Sciatic nerve (tissue), 2 donors: ENCODE measurements around the gene CHCHD6. TPM values are rescaled to one million over a fixed set of nuclear protein-coding genes. Genes with fewer than 3 reads are reported as not detected.

Experiments
- ATAC-seq: fragments of 200-7000 bp; cut with Tn5 transposase; one replicate; pipeline ENCODE4 v1.9.1; 2020; ENCODE audit warnings: mild to moderate bottlenecking, moderate library complexity
- DNase-seq: peaks from one replicate; pipeline ENCODE4 v3.0.0-alpha.2; 2020; ENCODE audit warnings: low spot score
- intact Hi-C: fragments of 100-400 bp; cut with DNase I; formaldehyde crosslinking; loops from one replicate; pipeline ENCODE4 v1.14.2; 2022
- total RNA-seq: library from RNA; stranded (reverse); fragmentation: NEBNext Ultra II Directional; extraction: Animal tissue kit (Norgen Biotek cat#: 25700); gene quantifications from one replicate; pipeline ENCODE4 v1.2.1, GENCODE V29; 2021
- donor health status: DM: no; HTN: no; CAD: no.
- donor health status: DM: no; HTN: no; CAD: no.

CHCHD6 gene
- total RNA-seq, 1 donor from 2014 or later = 19.1 TPM

DNA sequence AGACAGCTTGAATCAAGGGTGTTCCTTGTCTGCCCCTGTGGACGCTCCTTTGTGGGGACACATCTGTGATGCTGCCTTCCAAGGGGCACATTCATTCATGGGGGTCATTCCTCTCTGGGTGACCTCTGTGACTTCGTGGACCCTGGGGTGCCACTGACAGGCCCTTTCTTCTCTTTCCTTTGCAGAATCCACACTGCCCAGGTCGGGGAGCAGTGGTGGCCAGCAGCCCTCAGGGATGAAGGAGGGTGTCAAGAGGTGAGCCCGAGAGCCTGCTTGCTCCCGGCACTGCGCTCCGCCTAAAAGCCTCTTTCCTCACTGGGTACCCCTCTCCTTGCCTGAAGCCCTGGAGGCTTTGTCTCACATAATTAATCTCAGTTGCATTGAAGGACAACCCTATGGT, 26.3 kb downstream of the CHCHD6 start:
- DNase-seq = peak; percentile 26
- intact Hi-C loops = no loop called here

DNA sequence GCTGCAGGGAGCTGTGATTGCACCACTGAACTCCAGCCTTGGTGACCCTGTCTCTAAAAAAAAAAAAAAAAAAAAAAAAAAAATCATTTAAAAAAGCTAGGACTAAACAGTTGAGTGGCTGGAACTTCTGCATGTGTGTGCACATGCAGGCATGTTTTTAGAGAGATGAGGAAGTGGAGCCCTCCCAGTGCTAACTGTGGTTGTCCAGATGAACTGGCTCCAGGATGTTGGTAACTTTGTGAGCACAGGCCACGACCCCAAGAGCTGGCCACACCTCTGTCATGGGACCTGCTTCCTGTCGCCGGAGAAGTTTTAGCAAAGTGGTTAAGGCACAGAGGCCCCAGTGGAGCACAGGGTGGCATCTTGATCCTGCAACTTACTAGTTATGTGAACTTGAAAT, 27.0 kb downstream of the CHCHD6 start:
- ATAC-seq (no peak), DNase-seq (peak; percentile 51)
- intact Hi-C loops = no loop called here

More for the DNA sequence above, 26.3 kb downstream of the CHCHD6 start:
- ATAC-seq = no peak

DNA sequence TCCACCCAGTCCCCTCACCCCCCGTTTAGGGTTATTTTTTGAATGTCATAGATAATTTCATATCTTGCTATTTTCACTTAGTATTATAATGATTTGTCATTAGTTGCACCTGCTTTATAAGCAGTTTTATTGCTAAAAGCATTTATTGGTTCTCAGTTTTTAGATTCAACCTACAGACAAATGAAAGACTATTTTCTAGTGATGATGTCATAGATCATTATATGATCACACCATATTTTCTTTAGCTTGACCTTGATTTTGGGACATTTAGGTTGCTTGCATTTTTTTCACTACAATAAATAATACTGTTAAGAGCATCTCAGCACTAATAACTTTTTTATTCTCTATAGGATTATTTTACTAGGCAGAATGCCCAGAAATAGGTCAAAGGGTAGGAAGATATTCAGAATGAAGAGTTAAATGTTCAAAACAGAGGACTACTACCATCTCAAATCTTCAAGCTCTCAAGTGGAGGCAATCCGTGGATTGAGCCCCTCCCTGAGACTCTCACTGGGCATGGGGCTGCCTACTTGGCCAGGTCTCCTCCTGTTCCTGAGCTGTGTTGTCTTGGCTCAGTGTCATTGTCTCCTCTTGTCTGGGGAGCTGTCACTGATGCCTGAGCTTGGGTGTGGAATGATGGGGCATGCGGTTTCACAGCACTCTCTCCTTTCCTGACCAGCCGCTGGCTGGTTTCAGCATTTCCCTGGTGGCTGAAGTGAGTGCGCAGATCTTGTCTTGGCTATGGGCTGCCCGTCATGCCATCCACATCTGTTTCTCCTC, 28.4 kb downstream of the CHCHD6 start:
- ATAC-seq (no peak), DNase-seq (no peak)
- intact Hi-C loops = no loop called here

DNA sequence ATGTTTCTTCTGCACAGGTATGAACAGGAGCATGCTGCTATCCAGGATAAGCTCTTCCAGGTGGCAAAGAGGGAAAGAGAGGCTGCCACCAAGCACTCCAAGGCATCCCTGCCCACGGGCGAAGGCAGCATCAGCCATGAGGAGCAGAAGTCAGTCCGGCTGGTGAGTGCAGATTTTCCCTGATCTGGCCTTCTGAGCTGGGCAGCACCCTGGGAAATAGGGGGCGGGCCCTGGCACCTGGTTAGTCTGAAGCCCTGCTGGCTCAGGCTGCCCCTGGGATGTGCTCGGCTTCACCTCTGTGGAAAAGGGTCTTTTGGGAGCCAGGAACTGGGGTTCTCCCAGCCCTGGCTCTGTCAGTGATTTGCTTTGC, 29.0 kb downstream of the CHCHD6 start:
- ATAC-seq = no peak
- intact Hi-C loops = no loop called here
- peak; percentile 25 for DNase-seq

DNA sequence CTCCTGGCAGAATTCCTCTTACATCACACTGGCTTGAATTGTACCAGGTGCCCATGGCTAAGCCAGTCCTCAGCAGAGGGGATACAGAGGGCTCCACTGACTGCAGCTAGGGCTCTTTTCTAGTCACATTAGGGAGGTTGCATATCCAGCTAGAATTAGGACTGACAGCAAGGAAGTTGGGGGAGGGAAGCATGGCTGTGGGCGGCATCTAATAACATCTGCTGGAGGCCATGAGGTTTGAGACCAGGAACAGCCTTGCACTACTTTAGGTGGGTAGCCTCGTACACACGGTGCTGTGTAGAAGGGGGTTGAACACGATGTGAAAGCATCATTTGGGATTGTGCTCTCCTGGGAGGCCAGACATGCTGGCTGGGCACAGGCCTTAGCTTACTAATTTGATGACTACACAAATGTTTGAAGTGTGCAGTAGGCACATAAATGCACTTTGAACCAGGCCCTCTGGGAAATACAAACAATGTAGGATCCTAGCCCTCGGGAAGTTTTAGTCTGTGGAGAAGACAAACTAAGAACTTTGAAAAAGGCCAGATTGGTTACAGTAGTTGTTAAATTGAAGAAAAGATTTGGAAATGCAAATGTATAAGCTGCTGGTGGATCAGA, 30.2 kb downstream of the CHCHD6 start:
- intact Hi-C loops = no loop called here
- ATAC-seq = no peak
- DNase-seq = no peak

DNA sequence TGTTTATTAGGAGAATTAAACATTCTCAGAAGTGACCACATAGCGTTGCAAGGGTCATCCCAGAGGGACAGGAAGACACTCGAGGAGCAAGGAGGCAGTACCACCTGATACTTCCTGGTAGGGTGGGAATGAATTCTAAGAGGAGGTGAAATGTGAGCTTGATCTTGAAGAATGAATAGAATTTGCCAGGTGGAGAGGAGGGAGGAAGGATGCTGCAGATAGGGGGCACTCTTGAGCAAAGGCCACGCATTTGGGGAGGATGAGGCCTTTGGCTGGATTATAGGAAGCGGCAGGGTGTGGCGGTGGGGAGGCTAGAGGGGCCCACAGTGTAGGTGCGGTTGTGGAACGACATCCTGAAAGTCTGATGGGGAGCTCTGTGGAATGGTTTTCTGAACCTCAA, 33.5 kb downstream of the CHCHD6 start:
- intact Hi-C loops = no loop called here
- DNase-seq (no peak), ATAC-seq (no peak)

DNA sequence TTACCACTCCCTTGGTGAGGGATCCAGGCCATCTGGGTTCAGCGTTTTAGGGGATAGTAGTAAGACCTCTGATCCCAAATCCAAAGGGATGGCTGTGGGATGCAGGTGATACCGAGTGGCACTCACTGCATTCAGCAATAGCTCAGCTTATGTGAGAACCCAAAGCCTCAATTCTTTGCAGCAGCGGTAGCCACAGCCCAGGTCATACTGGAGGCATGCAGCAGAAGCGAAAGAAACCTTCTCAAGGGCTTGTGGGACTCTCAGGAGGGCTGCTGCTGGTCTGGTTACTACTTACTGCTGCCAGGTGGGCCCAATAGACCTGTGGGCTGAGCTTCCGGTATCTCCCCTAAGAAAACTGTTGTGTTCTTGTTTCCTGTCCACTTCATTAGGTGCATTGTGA, 38.0 kb downstream of the CHCHD6 start:
- ATAC-seq (no peak), DNase-seq (no peak)
- intact Hi-C loops = no loop called here

DNA sequence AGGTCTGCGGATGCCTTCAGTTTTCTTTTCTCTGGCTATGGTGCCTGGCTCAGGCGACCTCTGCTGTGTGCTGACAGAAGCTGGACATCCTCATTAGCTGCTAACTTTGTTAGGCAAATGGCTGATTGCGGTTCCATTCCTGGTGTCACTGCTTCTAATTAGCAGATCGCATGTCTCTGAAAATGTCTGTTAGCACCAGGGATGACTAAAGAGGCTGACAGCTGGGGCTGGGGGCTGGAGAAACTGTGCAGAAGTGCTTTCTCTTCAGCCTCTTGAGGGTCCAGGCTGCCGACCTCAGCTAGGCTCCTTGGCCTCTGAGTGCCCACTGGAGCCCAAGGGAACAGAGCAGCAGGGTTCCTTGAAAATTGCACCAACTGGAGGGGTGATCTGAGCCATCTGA, 39.3 kb downstream of the CHCHD6 start:
- intact Hi-C loops = no loop called here
- ATAC-seq = no peak
- no peak for DNase-seq

DNA sequence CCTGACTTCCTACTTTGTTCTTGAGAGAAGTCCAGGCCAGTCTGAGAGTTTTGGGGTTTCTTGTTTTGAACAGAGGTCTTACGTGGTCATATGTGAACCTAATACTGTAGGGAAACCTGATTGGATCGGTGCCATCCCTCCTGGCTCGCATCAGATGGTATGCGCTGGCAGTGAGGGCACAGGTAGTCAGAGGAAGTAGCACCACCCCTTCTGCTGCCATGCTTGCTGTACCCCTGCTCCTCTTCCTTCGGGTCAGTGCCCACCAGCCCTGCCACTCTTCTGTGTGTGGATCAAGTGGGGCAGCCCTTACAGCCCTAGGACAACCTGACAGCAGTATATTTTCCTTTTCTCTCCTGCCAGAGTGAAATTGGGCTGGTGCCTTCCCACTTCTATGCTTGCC, 39.7 kb downstream of the CHCHD6 start:
- ATAC-seq = no peak
- intact Hi-C loops = no loop called here
- DNase-seq = no peak

DNA sequence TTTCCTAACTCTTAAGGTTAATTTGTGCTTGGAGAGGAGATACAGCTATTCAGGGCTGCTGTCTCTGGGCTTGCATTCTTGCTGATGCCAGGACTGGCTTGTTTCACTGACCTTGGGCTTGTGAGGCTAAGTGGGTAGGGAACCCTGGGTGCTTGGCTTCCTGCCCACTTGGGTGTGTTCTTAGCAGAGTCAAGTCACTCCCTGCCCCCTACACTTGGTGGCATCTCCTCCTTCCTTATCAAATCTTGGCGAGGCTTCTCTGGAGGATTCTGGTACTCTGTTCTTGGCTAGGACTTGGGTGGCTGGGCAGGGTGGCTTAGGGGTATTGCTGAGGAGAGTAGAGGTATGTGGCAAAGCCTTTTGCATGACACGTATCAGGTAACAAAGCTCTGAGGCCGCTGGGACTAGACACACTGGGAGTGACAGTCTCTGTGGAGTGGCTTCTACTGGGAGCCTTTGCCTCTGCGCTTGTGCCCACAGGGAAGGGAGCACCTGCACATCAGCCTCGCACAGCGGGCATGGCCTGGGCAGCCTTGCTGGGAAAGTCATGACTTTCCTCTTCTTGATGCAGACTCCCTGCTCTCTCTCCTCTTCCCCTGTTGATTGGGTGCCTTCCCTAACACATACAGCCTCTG, 41.8 kb downstream of the CHCHD6 start:
- ATAC-seq (peak; percentile 15), DNase-seq (no peak)
- intact Hi-C loops = no loop called here

DNA sequence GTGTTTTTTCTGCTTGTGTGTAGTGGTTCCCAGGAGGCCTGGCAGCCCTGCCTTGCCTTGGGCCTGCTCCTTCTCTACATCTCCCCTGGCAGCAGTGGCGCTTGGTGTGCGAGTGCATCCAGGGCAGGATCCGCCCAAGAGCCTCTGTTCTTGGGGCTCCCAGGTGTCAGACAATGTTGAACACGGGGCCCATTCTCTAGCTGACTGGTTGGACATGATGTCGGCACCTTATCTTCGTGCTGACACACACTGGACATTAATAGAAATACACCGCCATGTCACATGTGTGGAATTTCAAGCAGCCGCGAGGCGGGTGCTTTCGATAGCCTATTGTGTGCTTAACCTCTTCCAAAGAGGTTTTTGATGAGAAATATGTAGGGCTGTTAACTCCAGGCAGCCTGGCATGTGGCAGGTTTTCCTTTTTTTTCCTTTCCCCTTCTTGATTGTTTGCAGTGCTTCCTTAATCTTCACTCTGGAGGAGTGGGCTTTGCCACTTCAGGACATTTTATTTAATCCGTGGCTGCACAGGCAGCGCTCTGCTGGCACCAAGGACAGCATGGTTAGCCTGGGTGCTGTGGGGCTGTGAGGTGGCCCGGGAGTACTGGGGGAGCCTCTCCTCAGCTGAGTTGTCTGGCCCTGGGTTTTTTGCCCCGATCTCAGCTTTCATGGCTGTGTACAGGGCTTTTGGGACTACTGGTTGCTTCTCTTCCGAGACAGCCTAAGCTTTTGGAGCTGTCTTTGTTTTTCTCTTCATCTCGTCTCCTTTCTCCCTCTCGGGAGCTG, 42.5 kb downstream of the CHCHD6 start:
- ATAC-seq (peak; percentile 83), DNase-seq (no peak)
- intact Hi-C loops = no loop called here

DNA sequence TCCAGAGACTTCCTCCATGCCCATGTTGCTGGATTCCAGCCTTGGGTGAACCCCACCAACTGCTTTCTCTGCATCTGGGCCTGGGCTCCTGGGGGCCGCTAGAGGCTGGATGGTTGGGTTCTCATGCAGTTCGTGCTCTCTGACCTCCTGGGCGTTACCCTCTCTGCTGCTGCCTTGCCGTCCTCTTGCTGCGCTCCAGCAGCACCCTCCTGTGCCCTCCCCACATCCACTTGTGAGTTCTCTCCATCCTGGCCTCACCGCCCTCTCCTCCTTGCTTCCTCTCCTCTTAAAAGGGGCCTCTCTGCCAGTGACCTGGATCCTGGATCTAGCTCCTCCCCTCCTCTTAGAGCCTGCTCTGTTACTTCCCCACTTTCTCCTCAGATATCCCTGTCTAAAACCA, 43.7 kb downstream of the CHCHD6 start:
- intact Hi-C loops = no loop called here
- DNase-seq = no peak
- ATAC-seq = no peak

DNA sequence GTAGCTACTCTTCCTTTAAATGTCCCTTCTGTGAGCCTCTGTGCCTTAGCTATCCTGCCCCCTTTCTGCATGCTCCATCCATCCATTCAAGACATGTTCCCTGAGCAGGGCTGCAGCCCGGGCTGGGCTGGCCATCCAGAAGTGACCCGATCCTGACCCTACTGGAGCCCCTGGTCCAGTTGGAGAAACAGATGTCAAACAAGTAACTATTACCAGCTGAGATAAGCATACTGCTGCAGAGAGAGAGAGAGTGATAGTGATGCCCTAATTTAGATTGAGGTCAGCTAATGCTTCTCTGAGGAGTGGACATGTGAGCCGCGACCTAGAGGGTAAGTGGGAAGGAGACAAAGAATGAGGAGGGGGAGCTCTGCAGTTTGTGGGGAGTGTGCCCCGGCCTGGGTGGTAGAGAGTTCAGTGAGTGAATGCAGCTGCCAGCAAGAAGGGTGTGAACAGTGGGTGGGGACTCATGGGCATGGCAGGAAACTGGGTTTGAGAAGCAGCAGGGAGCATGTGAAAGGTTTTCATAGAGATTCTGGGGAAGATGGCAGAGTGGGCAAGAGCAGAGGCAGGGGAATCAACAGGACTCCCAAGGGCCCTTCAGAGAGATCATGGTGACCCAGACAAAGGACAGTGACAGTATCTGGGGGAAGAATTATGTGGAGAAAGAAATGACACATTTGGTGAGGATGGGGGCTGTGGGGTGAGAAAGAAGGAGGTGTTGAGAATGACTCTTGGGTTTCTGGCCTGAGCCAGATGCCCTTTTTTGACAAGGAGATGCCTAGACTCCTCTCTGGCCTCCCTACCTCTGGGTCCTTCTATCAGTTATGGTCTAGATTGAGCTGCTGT, 44.9 kb downstream of the CHCHD6 start:
- intact Hi-C loops = no loop called here
- no peak for DNase-seq
- no peak for ATAC-seq

DNA sequence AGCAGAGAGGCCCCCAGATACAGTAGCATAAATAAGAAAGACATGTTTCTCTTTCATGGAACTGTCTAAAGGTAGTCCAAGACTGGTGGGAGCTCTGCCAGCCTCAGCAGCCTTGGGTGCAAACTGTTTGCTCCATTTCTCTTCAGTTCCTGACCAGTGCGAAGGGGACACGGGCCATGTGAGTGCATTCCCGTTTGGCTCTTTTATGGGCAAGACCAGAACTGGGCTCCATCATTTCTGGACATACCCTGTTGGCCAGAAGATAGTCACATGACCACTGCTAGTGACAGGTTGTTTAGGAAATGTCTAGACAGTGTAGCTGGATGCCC, 45.5 kb downstream of the CHCHD6 start:
- intact Hi-C loops = no loop called here
- DNase-seq (no peak), ATAC-seq (no peak)

DNA sequence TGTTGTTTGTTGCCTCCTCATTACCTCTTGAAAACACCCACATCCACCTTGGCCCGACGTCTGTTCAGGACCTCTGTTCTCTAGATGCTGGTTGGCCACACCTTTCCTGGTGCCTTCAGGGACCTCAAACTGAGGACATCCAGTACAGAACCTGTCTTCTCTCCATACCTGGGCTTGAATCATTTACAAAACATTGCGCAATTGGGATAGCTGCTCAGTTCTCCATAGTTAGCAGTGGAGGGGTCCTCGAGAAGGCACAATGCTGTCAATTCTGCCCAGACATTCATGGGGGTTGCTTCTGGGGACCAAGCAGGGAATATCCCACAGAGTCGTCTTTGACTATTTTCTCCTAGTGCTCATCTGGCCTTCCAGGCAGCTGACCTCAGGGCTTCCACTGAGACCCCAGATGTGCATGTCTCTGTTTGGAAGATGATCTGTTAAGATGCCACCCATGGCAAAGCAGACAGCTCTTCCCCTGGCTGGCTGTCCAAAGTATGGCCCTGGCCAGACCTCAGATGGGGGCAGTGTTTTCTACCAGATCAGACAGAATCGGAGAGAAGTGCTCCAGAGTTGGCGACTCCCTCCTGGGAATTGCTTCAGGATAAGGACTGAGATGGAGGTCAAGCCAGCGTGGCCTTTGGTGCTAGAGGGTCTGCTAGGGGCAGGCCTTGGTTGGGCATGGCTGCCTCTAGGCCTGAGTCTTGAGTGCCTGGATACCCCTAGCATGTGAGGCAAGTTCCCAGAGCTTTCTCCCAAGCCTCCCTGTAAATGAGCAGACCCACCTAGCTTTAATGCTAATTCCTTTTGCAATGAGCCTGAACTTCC, 46.1 kb downstream of the CHCHD6 start:
- intact Hi-C loops = loop anchor here (5.0 kb wide), 1 partner anchor 232 kb away; the partner anchor contains the start of gene PLXNA1
- ATAC-seq (no peak), DNase-seq (no peak)

DNA sequence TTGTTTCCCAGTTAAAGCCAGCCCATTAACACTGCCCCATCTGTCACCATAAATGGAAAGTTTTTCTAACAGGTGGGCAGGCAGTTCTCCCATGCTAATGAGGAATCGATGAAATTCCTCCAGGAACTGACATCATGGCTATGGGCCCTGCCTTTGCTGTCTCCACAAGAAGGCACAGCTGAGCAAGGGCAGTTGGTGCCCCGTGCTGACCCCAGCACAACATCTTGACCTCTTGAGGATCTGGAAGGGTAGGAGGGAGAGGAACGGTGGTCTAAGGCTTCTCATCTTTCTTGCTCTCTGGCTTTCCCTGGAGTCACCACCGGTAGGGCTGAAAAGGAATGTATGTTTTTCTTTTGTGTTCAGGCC, 46.7 kb downstream of the CHCHD6 start:
- intact Hi-C loops = loop anchor here (5.0 kb wide), 1 partner anchor 232 kb away; the partner anchor contains the start of gene PLXNA1
- ATAC-seq (no peak), DNase-seq (no peak)

DNA sequence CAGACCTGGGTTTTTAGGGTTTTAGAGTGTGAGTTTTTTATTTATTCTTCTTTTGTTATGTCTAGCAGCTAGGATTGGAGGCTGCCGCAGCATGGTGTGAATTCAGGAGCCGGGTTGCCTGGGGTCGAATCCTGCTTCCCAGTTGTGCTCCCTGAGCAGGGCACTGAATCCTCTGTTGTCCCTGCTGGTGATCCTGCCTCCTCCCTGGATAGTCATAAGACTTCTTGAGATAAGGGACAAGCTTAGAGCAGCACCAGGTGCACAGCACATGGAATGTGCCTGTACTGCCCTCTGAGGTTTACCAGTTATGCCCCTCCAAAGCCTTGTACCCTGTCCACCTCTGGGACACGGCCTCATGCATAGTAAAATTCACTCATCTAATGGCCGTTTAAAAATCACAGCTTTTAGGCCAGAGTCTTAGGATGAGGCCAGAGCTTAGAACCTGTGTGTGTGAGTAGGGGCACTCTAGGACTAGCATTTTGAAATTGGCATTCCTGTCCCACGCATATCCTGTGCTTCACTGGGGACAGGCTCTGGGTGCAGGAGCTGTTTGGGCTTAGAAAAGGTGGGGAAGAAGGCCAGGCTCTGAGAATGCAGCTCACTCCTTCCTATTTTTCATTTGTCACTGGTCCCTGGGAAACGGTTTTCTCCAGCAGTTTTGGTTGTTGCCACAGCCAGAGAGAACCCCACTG, 47.7 kb downstream of the CHCHD6 start:
- intact Hi-C loops = loop anchor here (5.0 kb wide), 1 partner anchor 231 kb away; the partner anchor contains the start of gene PLXNA1
- no peak for ATAC-seq
- no peak for DNase-seq
